ENCODE measurements around the gene GADD45B. TPM values are rescaled to one million over a fixed set of nuclear protein-coding genes. Genes with fewer than 3 reads are reported as not detected.

GADD45B gene
- total RNA-seq, 6 donors from 2014 or later, result 93.2 to 247 (median 139) TPM

GRCh38 chr19:2444251-2445002, 31.5 kb upstream of the GADD45B start:
- H3K4me1 ChIP-seq, result no peaks in the 10 kb centered on the region
- TF ChIP-seq EP300 (IDR thresholded peaks at IDR 0.05) (no peak), CTCF (IDR thresholded peaks at IDR 0.05) (no peak)
- no peak overlapping the region for H3K4me3 ChIP-seq
- peaks cover 0 to 36% (median 23%) of the 10 kb centered on the region in 4 donors for H3K36me3 ChIP-seq
- H3K27ac ChIP-seq, result no peak overlapping the region
- 90 to 92% methylated on average over 21 to 33 of the region's 34 CpGs for WGBS, 2 donors
- no peak for ATAC-seq (ENCODE audit: low FRiP score in 2 of 2)
- no peaks in the 10 kb centered on the region for H3K9me3 ChIP-seq
- no peaks in the 10 kb centered on the region for H3K27me3 ChIP-seq
- DNase-seq, result no peak

- H3K27ac ChIP-seq, result no peak overlapping the region
- DNase-seq (peak in 1 of 2 donors; percentile 78), ATAC-seq (ENCODE audit: low FRiP score in 2 of 2) (no peak)
- no peaks in the 10 kb centered on the region for H3K4me1 ChIP-seq
- TF ChIP-seq EP300 (IDR thresholded peaks at IDR 0.05) (no peak), POLR2AphosphoS5 (IDR thresholded peaks at IDR 0.05) (no peak), POLR2A (IDR thresholded peaks at IDR 0.05) (no peak), CTCF (IDR thresholded peaks at IDR 0.05) (no peak)
- no peaks in the 10 kb centered on the region for H3K9me3 ChIP-seq
- WGBS, 2 donors, result 52 to 62% methylated on average over 14 to 19 of the region's 19 CpGs
- H3K36me3 ChIP-seq, result peaks cover 0 to 34% (median 22%) of the 10 kb centered on the region in 4 donors
- no peaks in the 10 kb centered on the region for H3K27me3 ChIP-seq
- H3K4me3 ChIP-seq, result no peak overlapping the region
Observed at GRCh38 chr19:2446381-2446780, 29.5 kb upstream of the GADD45B start.

GRCh38 chr19:2449019-2449418, 26.9 kb upstream of the GADD45B start:
- Histone ChIP-seq H3K36me3 (peaks cover 0 to 10% (median 7%) of the 10 kb centered on the region in 4 donors), H3K27ac (no peak overlapping the region), H3K27me3 (no peaks in the 10 kb centered on the region), H3K4me1 (no peaks in the 10 kb centered on the region), H3K4me3 (no peak overlapping the region), H3K9me3 (no peaks in the 10 kb centered on the region)
- WGBS, 2 donors, result 92 to 93% methylated on average over 7 to 11 of the region's 11 CpGs
- ATAC-seq (ENCODE audit: low FRiP score in 2 of 2), result no peak
- TF ChIP-seq EP300 (IDR thresholded peaks at IDR 0.05), result no peak
- no peak for TF ChIP-seq CTCF (IDR thresholded peaks at IDR 0.05)
- no peak for TF ChIP-seq POLR2A (IDR thresholded peaks at IDR 0.05)
- no peak for TF ChIP-seq POLR2AphosphoS5 (IDR thresholded peaks at IDR 0.05)
- DNase-seq, result no peak

- TF ChIP-seq CTCF (IDR thresholded peaks at IDR 0.05) (no peak), EP300 (IDR thresholded peaks at IDR 0.05) (no peak), POLR2AphosphoS5 (IDR thresholded peaks at IDR 0.05) (no peak), POLR2A (IDR thresholded peaks at IDR 0.05) (no peak)
- ATAC-seq (ENCODE audit: low FRiP score in 2 of 2) (no peak), DNase-seq (no peak)
- whole genome bisulfite sequencing, 2 donors, result 93 to 94% methylated on average over 7 of the region's 7 CpGs
- Histone ChIP-seq H3K27ac (no peak overlapping the region), H3K36me3 (peaks cover 0 to 5% (median 0%) of the 10 kb centered on the region in 4 donors), H3K4me1 (peaks cover 9 to 16% (median 13%) of the 10 kb centered on the region in 4 donors), H3K27me3 (no peaks in the 10 kb centered on the region), H3K4me3 (no peak overlapping the region), H3K9me3 (no peaks in the 10 kb centered on the region)
Observed at GRCh38 chr19:2451138-2451537, 24.8 kb upstream of the GADD45B start.

- Histone ChIP-seq H3K9me3 (no peaks in the 10 kb centered on the region), H3K4me1 (peaks cover 9 to 19% (median 13%) of the 10 kb centered on the region in 4 donors), H3K27ac (no peak overlapping the region), H3K4me3 (no peak overlapping the region), H3K27me3 (no peaks in the 10 kb centered on the region), H3K36me3 (peaks cover 0 to 5% (median 0%) of the 10 kb centered on the region in 4 donors)
- TF ChIP-seq POLR2AphosphoS5 (IDR thresholded peaks at IDR 0.05) (no peak), CTCF (IDR thresholded peaks at IDR 0.05) (no peak), POLR2A (IDR thresholded peaks at IDR 0.05) (no peak), EP300 (IDR thresholded peaks at IDR 0.05) (no peak)
- no peak for ATAC-seq (ENCODE audit: low FRiP score in 2 of 2)
- peak in 1 of 2 donors; percentile 67 for DNase-seq
- WGBS, 2 donors, result 90 to 98% methylated on average over 8 to 18 of the region's 18 CpGs
Observed at GRCh38 chr19:2451741-2452140, 24.2 kb upstream of the GADD45B start.
